ENCODE results near the gene DUSP23.

Gene DUSP23

GRCh38 chr1:159829273-159829634 lies 48.5 kb downstream of the DUSP23 start:
- DNase-seq, result peak; percentile 74

- no peak for DNase-seq
Observed at GRCh38 chr1:159829822-159830465, 49.2 kb downstream of the DUSP23 start.

- DNase-seq, result no peak
Observed at GRCh38 chr1:159830722-159831121, 50.0 kb downstream of the DUSP23 start.

GRCh38 chr1:159831412-159832141 lies 50.8 kb downstream of the DUSP23 start:
- peak; percentile 72 for DNase-seq
